GM21447 (cell line): ENCODE data around the gene DIRAS1.

Source experiments
- ATAC-seq: cut with Tn5 transposase; IDR thresholded peaks from one replicate; pipeline ENCODE4 v1.9.1; 2021; ENCODE audit not compliant: unreplicated experiment

DIRAS1 gene

GRCh38 chr19:2728783-2729387 is 7.7 kb upstream of the DIRAS1 start:
- ATAC-seq: no peak

GRCh38 chr19:2727640-2727944 is 6.4 kb upstream of the DIRAS1 start:
- no peak for ATAC-seq

- ATAC-seq: no peak
These were observed 5.9 kb upstream of the DIRAS1 start for GRCh38 chr19:2726904-2727639.

GRCh38 chr19:2726160-2726855 is 5.1 kb upstream of the DIRAS1 start:
- no peak for ATAC-seq

GRCh38 chr19:2724148-2724557 is 3.0 kb upstream of the DIRAS1 start:
- ATAC-seq: no peak

- no peak for ATAC-seq
These were observed 2.6 kb upstream of the DIRAS1 start for GRCh38 chr19:2723747-2724146.

GRCh38 chr19:2723345-2723715 is 2.2 kb upstream of the DIRAS1 start:
- ATAC-seq: no peak

GRCh38 chr19:2722541-2723344 is 1.6 kb upstream of the DIRAS1 start:
- no peak for ATAC-seq

GRCh38 chr19:2721570-2722540 is 683 bp upstream of the DIRAS1 start:
- no peak for ATAC-seq

- no peak for ATAC-seq
These were observed 1.0 kb downstream of the DIRAS1 start for GRCh38 chr19:2719920-2720776.

- no peak for ATAC-seq
These were observed 1.9 kb downstream of the DIRAS1 start for GRCh38 chr19:2719232-2719735.

GRCh38 chr19:2717638-2718541 is 3.3 kb downstream of the DIRAS1 start:
- no peak for ATAC-seq

- ATAC-seq: no peak
These were observed 4.2 kb downstream of the DIRAS1 start for GRCh38 chr19:2716722-2717637.

GRCh38 chr19:2716275-2716650 is 4.9 kb downstream of the DIRAS1 start:
- ATAC-seq: no peak

GRCh38 chr19:2715470-2716274 is 5.5 kb downstream of the DIRAS1 start:
- no peak for ATAC-seq

GRCh38 chr19:2714531-2715269 is 6.5 kb downstream of the DIRAS1 start:
- ATAC-seq: no peak
